Measurements from ENCODE around the gene ECM1. TPM values are rescaled to one million over a fixed set of nuclear protein-coding genes. Genes with fewer than 3 reads are reported as not detected.

Gene ECM1
- total and polyA plus RNA-seq, 2 of the 8 experiments (the other 6 are each of a cell fraction or from before 2014, with no cell fraction given), result 0.95 to 0.98 TPM

DNA sequence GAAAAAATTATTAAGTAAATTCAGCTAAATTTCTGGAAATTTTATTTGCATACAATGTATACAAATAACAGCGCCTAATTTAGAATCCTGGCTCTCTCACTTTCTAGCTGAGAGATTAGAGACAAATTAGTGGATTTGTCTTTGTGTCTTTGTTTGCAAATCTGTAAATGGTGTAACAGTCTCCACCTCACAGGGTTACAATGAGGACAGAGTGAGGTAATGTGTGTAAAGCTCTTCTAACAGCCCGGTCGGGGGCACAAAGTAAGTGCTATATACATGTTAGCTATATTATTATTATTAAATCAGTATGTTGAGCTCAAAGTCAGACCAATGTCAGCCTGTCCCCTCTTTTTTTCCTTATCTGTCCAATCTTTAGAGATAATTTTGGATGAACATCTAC lies 36.3 kb downstream of the ECM1 start (continued):
- TF ChIP-seq, protein P1, sequence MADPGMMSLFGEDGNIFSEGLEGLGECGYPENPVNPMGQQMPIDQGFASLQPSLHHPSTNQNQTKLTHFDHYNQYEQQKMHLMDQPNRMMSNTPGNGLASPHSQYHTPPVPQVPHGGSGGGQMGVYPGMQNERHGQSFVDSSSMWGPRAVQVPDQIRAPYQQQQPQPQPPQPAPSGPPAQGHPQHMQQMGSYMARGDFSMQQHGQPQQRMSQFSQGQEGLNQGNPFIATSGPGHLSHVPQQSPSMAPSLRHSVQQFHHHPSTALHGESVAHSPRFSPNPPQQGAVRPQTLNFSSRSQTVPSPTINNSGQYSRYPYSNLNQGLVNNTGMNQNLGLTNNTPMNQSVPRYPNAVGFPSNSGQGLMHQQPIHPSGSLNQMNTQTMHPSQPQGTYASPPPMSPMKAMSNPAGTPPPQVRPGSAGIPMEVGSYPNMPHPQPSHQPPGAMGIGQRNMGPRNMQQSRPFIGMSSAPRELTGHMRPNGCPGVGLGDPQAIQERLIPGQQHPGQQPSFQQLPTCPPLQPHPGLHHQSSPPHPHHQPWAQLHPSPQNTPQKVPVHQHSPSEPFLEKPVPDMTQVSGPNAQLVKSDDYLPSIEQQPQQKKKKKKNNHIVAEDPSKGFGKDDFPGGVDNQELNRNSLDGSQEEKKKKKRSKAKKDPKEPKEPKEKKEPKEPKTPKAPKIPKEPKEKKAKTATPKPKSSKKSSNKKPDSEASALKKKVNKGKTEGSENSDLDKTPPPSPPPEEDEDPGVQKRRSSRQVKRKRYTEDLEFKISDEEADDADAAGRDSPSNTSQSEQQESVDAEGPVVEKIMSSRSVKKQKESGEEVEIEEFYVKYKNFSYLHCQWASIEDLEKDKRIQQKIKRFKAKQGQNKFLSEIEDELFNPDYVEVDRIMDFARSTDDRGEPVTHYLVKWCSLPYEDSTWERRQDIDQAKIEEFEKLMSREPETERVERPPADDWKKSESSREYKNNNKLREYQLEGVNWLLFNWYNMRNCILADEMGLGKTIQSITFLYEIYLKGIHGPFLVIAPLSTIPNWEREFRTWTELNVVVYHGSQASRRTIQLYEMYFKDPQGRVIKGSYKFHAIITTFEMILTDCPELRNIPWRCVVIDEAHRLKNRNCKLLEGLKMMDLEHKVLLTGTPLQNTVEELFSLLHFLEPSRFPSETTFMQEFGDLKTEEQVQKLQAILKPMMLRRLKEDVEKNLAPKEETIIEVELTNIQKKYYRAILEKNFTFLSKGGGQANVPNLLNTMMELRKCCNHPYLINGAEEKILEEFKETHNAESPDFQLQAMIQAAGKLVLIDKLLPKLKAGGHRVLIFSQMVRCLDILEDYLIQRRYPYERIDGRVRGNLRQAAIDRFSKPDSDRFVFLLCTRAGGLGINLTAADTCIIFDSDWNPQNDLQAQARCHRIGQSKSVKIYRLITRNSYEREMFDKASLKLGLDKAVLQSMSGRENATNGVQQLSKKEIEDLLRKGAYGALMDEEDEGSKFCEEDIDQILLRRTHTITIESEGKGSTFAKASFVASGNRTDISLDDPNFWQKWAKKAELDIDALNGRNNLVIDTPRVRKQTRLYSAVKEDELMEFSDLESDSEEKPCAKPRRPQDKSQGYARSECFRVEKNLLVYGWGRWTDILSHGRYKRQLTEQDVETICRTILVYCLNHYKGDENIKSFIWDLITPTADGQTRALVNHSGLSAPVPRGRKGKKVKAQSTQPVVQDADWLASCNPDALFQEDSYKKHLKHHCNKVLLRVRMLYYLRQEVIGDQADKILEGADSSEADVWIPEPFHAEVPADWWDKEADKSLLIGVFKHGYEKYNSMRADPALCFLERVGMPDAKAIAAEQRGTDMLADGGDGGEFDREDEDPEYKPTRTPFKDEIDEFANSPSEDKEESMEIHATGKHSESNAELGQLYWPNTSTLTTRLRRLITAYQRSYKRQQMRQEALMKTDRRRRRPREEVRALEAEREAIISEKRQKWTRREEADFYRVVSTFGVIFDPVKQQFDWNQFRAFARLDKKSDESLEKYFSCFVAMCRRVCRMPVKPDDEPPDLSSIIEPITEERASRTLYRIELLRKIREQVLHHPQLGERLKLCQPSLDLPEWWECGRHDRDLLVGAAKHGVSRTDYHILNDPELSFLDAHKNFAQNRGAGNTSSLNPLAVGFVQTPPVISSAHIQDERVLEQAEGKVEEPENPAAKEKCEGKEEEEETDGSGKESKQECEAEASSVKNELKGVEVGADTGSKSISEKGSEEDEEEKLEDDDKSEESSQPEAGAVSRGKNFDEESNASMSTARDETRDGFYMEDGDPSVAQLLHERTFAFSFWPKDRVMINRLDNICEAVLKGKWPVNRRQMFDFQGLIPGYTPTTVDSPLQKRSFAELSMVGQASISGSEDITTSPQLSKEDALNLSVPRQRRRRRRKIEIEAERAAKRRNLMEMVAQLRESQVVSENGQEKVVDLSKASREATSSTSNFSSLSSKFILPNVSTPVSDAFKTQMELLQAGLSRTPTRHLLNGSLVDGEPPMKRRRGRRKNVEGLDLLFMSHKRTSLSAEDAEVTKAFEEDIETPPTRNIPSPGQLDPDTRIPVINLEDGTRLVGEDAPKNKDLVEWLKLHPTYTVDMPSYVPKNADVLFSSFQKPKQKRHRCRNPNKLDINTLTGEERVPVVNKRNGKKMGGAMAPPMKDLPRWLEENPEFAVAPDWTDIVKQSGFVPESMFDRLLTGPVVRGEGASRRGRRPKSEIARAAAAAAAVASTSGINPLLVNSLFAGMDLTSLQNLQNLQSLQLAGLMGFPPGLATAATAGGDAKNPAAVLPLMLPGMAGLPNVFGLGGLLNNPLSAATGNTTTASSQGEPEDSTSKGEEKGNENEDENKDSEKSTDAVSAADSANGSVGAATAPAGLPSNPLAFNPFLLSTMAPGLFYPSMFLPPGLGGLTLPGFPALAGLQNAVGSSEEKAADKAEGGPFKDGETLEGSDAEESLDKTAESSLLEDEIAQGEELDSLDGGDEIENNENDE (IDR thresholded peaks at IDR 0.05; ENCODE audit: insufficient replicate concordance, low read length), result no peak
- TF ChIP-seq NRF1 (IDR thresholded peaks at IDR 0.05; ENCODE audit: low read depth, low read length), result no peak
- no peak for TF ChIP-seq NANOG (IDR thresholded peaks at IDR 0.05; ENCODE audit: insufficient read depth, low read depth, low read length, poor library complexity, severe bottlenecking)
- no peak for TF ChIP-seq BCL11A (IDR thresholded peaks at IDR 0.05; ENCODE audit: low read depth in 2 of 2, low read length in 2 of 2)
- no peak for TF ChIP-seq YY1 (IDR thresholded peaks at IDR 0.05; ENCODE audit: low read depth, low read length)
- TF ChIP-seq MAFK (IDR thresholded peaks at IDR 0.05; ENCODE audit: low read depth, low read length), result no peak
- no peak for TF ChIP-seq TEAD4 (IDR thresholded peaks at IDR 0.05; ENCODE audit: low read depth, low read length)
